ENCODE results near the gene GPAM. TPM values are rescaled to one million over a fixed set of nuclear protein-coding genes. Genes with fewer than 3 reads are reported as not detected.

GPAM gene
- total and polyA plus RNA-seq, 4 donors: 35.5 to 214 (median 147) TPM

- TF ChIP-seq REST (IDR thresholded peaks at IDR 0.05): no peak
- peak in 1 of 2 donors; percentile 69 for TF ChIP-seq JUND (IDR thresholded peaks at IDR 0.05)
- TF ChIP-seq FOXA1 (IDR thresholded peaks at IDR 0.05): peak; percentile 57
These were observed 42.3 kb upstream of the GPAM start (continued) for GRCh38 chr10:112225771-112226438.

- H3K27ac ChIP-seq (ENCODE audit: low read depth in 1 of 2, low read length in 2 of 2): peak overlapping the region; percentile 81 to 83
- H3K9me3 ChIP-seq (ENCODE audit: control insufficient read depth in 4 of 4, low read length in 3 of 4): no peaks in the 10 kb centered on the region
- H3K9ac ChIP-seq (ENCODE audit: low read depth in 1 of 2, low read length in 2 of 2): peak overlapping the region in 1 of 2 donors; percentile 97
- peak overlapping the region; percentile 29 to 57 (median 52) for H3K4me3 ChIP-seq (ENCODE audit: low read depth in 1 of 3, low read length in 3 of 3)
- WGBS: 56% methylated on average over 3 of the region's 3 CpGs
- DNase-seq (ENCODE audit: low spot score): no peak
- H3K36me3 ChIP-seq (ENCODE audit: control insufficient read depth in 4 of 4, insufficient read depth in 3 of 4, low read depth in 1 of 4, low read length in 3 of 4): peaks cover 0 to 10% (median 2%) of the 10 kb centered on the region in 4 donors
- peaks cover 12 to 58% (median 37%) of the 10 kb centered on the region in 4 donors for H3K4me1 ChIP-seq (ENCODE audit: control insufficient read depth in 4 of 4, insufficient read depth in 4 of 4, low read length in 3 of 4)
- TF ChIP-seq MAX (IDR thresholded peaks at IDR 0.05) (peak; percentile 9), TAF1 (conservative IDR thresholded peaks at IDR 0.05) (no peak)
- no peaks in the 10 kb centered on the region for H3K27me3 ChIP-seq (ENCODE audit: control insufficient read depth in 4 of 4, insufficient read depth in 4 of 4, low read length in 3 of 4)
These were observed 41.5 kb upstream of the GPAM start for GRCh38 chr10:112224933-112225529.

GRCh38 chr10:112223725-112224124 lies 40.2 kb upstream of the GPAM start:
- Histone ChIP-seq H3K9ac (ENCODE audit: low read depth in 1 of 2, low read length in 2 of 2) (peak overlapping the region in 1 of 2 donors; percentile 70), H3K4me1 (ENCODE audit: control insufficient read depth in 4 of 4, insufficient read depth in 4 of 4, low read length in 3 of 4) (peaks cover 17 to 68% (median 44%) of the 10 kb centered on the region in 4 donors), H3K9me3 (ENCODE audit: control insufficient read depth in 4 of 4, low read length in 3 of 4) (no peaks in the 10 kb centered on the region), H3K27me3 (ENCODE audit: control insufficient read depth in 4 of 4, insufficient read depth in 4 of 4, low read length in 3 of 4) (no peaks in the 10 kb centered on the region), H3K4me3 (ENCODE audit: low read depth in 1 of 3, low read length in 3 of 3) (no peak overlapping the region), H3K27ac (ENCODE audit: low read depth in 1 of 2, low read length in 2 of 2) (peak overlapping the region; percentile 79 to 83), H3K36me3 (ENCODE audit: control insufficient read depth in 4 of 4, insufficient read depth in 3 of 4, low read depth in 1 of 4, low read length in 3 of 4) (peaks cover 0 to 10% (median 2%) of the 10 kb centered on the region in 4 donors)
- DNase-seq (ENCODE audit: low spot score): no peak
- WGBS: 32% methylated on average over 2 of the region's 2 CpGs
- TF ChIP-seq ZBTB33 (IDR thresholded peaks at IDR 0.05) (peak; percentile 81), MAX (IDR thresholded peaks at IDR 0.05) (peak; percentile 69), CTCF (IDR thresholded peaks at IDR 0.05; ENCODE audit: low read depth, low read length, missing input control) (no peak), HNF4G (IDR thresholded peaks at IDR 0.05) (peak; percentile 70), FOXA1 (IDR thresholded peaks at IDR 0.05) (peak; percentile 79), TAF1 (conservative IDR thresholded peaks at IDR 0.05) (peak; percentile 46), EGR1 (IDR thresholded peaks at IDR 0.05; ENCODE audit: low read depth in 2 of 2) (peak in 1 of 2 donors; percentile 66), FOXA2 (IDR thresholded peaks at IDR 0.05) (peak; percentile 86), NR2F2 (IDR thresholded peaks at IDR 0.05) (peak; percentile 44), SP1 (IDR thresholded peaks at IDR 0.05) (peak; percentile 92), HNF4A (conservative IDR thresholded peaks at IDR 0.05) (peak; percentile 91 to 94), REST (IDR thresholded peaks at IDR 0.05) (peak; percentile 72), RXRA (IDR thresholded peaks at IDR 0.05) (peak; percentile 88 to 93), YY1 (IDR thresholded peaks at IDR 0.05) (peak; percentile 90), RAD21 (IDR thresholded peaks at IDR 0.05) (peak; percentile 57 to 60), JUND (IDR thresholded peaks at IDR 0.05) (peak; percentile 49 to 66), GABPA (IDR thresholded peaks at IDR 0.05 in 1 of 2, conservative IDR thresholded peaks at IDR 0.05 in 1 of 2) (no peak)

Measured in liver (tissue), 9 donors.